Mesendoderm (in vitro differentiated cells): Measurements from ENCODE around the gene RBM39.
"Not testable (repeated sequence)": the region's sequence is repeated elsewhere in the genome, so short reads cannot be mapped to it uniquely, and the experiment has no call there.

Experiments used
- DNase-seq: peaks from one replicate; pipeline ENCODE4 v3.0.0; 2013
- H2AK5ac ChIP-seq: 2 replicates; pipeline ENCODE4 v1.6.1; 2013; ENCODE audit warnings: low read length, inconsistent platforms
- H2BK120ac ChIP-seq: 2 replicates; pipeline ENCODE4 v1.6.1; 2013; ENCODE audit warnings: low read depth, mild to moderate bottlenecking, low read length, moderate library complexity, mixed read lengths
- H2BK15ac ChIP-seq: replicated peaks from 2 replicates; pipeline ENCODE4 v1.6.1; 2013; ENCODE audit warnings: low read depth, mild to moderate bottlenecking, moderate library complexity
- H2BK5ac ChIP-seq: 2 replicates; pipeline ENCODE4 v1.6.1; 2013; ENCODE audit warnings: low read length, inconsistent platforms
- H3K18ac ChIP-seq: 2 replicates; pipeline ENCODE4 v1.6.1; 2013; ENCODE audit warnings: mild to moderate bottlenecking, low read length, mixed read lengths
- H3K23ac ChIP-seq: one replicate; pipeline ENCODE4 v1.6.1; 2013; ENCODE audit warnings: low read length
- H3K27ac ChIP-seq: 2 replicates; pipeline ENCODE4 v1.5.1; 2013; ENCODE audit warnings: low read depth, mild to moderate bottlenecking, inconsistent platforms, low read length, moderate library complexity
- H3K27me3 ChIP-seq: 2 replicates; pipeline ENCODE4 v1.6.1; 2013; ENCODE audit warnings: low read length, control low read depth, mild to moderate bottlenecking, inconsistent platforms; ENCODE audit not compliant: insufficient read depth, poor library complexity
- H3K36me3 ChIP-seq: 2 replicates; pipeline ENCODE4 v1.6.1; 2013; ENCODE audit warnings: low read length, inconsistent platforms; ENCODE audit not compliant: control insufficient read depth, insufficient read depth
- H3K4ac ChIP-seq: one replicate; pipeline ENCODE4 v1.6.1; 2013; ENCODE audit warnings: low read depth, mild to moderate bottlenecking, low read length, moderate library complexity
- H3K4me1 ChIP-seq: 2 replicates; pipeline ENCODE4 v1.6.1; 2013; ENCODE audit warnings: low read depth, low read length, inconsistent platforms; ENCODE audit not compliant: control insufficient read depth
- H3K4me2 ChIP-seq: 2 replicates; pipeline ENCODE4 v1.6.1; 2013; ENCODE audit warnings: low read length
- H3K4me3 ChIP-seq: 2 replicates; pipeline ENCODE4 v1.5.1; 2013; ENCODE audit warnings: mild to moderate bottlenecking, low read length
- H3K56ac ChIP-seq: one replicate; pipeline ENCODE4 v1.6.1; 2013; ENCODE audit warnings: low read length
- H3K79me1 ChIP-seq: 2 replicates; pipeline ENCODE4 v1.6.1; 2013; ENCODE audit warnings: low read length, inconsistent platforms
- H3K79me2 ChIP-seq: 2 replicates; pipeline ENCODE4 v1.6.1; 2013; ENCODE audit warnings: mild to moderate bottlenecking, low read length; ENCODE audit not compliant: control insufficient read depth, insufficient read depth
- H3K9ac ChIP-seq: 2 replicates; pipeline ENCODE4 v1.6.1; 2013; ENCODE audit warnings: low read length, inconsistent platforms
- H4K5ac ChIP-seq: one replicate; pipeline ENCODE4 v1.6.1; 2013; ENCODE audit warnings: low read length
- H4K8ac ChIP-seq: one replicate; pipeline ENCODE4 v1.6.1; 2013; ENCODE audit warnings: low read depth, mild to moderate bottlenecking, control low read depth, low read length, moderate library complexity
- WGBS: extraction: QIAGEN DNeasy Blood & Tissue Kit; methylation state at CpG from one replicate; pipeline ENCODE4 v1.1.7; 2013; ENCODE audit warnings: low lambda C conversion rate, missing lambda C conversion rate; ENCODE audit not compliant: insufficient coverage; ENCODE audit errors: extremely low coverage; 5-methylcytosine and 5-hydroxymethylcytosine counted together

RBM39 gene

DNA sequence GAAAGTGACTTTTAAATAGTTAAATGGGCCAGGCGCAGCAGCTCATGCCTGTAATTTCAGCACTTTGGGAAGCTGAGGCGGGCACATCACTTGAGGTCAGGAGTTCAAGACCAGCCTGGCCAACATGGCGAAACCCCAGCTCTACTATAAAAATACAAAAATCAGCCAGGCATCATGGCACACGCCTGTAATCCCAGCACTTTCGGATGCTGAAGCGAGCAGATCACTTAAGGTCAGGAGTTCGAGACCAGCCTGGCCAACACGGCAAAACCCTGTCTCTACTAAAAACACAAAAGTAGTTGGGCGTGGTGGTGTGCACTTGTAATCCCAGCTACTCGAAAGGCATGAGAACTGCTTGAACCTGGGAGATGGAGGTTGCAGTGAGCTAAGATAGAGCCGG is 36.2 kb downstream of the RBM39 start:
- H3K36me3 ChIP-seq, H3K79me2 ChIP-seq, H3K18ac ChIP-seq, H3K4me2 ChIP-seq, H3K4me3 ChIP-seq, H3K27me3 ChIP-seq, H4K8ac ChIP-seq, H3K27ac ChIP-seq, DNase-seq, H4K5ac ChIP-seq, H2BK15ac ChIP-seq, H3K23ac ChIP-seq, H3K4ac ChIP-seq, H2AK5ac ChIP-seq, H3K4me1 ChIP-seq, H3K56ac ChIP-seq, H2BK120ac ChIP-seq, H3K79me1 ChIP-seq, H3K9ac ChIP-seq, H2BK5ac ChIP-seq: not testable (repeated sequence)
- whole genome bisulfite sequencing: no CpG with 5 or more reads among the region's 11 CpGs

DNA sequence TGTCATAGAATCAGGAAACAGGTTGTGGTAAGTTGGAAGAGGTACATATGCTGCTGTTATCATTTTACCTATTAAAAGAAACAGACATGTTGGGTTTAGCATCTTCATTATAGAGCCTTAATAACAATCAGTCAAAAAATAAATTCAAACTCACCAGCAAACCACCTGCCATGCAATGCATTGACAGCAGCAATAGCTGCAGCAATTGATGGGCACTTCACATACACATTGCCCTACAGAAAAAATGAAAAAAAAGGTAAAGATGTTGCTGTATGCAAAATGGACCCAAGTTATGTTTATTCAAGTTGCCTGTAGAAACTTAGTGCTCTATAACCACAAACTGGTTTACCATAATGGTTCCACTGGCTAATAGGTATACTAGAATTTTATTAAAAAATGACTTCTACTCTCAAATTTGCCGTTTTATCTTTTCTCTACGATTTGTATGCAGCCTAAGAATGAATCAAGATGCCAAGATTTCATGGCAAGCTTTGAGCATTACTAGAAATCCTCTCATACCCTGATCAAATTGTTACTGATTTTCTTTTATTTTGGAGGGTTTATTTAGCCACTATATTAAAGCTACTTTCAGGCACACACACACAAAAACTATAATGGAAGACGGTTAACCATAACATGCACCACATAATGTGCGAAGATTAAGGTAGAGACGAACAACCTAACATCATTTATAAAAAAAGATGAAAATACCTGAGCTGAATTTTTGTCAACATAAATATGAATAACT is 37.4 kb downstream of the RBM39 start:
- Histone ChIP-seq H3K9ac (no peak overlapping the region), H3K56ac (no peak overlapping the region), H3K79me1 (peaks cover 2% of the 10 kb centered on the region), H2BK15ac (no peak overlapping the region), H3K27me3 (no peaks in the 10 kb centered on the region), H3K4me2 (no peak overlapping the region), H3K79me2 (peaks cover 3% of the 10 kb centered on the region), H2BK5ac (no peak overlapping the region), H3K36me3 (peaks cover 6% of the 10 kb centered on the region), H2BK120ac (no peak overlapping the region), H3K4me1 (no peaks in the 10 kb centered on the region), H3K4ac (no peak overlapping the region), H4K5ac (no peak overlapping the region), H3K27ac (no peak overlapping the region), H3K4me3 (no peak overlapping the region), H3K23ac (no peak overlapping the region), H3K18ac (no peak overlapping the region), H4K8ac (no peak overlapping the region), H2AK5ac (no peak overlapping the region)
- WGBS: no CpG with 5 or more reads among the region's 5 CpGs
- no peak for DNase-seq

DNA sequence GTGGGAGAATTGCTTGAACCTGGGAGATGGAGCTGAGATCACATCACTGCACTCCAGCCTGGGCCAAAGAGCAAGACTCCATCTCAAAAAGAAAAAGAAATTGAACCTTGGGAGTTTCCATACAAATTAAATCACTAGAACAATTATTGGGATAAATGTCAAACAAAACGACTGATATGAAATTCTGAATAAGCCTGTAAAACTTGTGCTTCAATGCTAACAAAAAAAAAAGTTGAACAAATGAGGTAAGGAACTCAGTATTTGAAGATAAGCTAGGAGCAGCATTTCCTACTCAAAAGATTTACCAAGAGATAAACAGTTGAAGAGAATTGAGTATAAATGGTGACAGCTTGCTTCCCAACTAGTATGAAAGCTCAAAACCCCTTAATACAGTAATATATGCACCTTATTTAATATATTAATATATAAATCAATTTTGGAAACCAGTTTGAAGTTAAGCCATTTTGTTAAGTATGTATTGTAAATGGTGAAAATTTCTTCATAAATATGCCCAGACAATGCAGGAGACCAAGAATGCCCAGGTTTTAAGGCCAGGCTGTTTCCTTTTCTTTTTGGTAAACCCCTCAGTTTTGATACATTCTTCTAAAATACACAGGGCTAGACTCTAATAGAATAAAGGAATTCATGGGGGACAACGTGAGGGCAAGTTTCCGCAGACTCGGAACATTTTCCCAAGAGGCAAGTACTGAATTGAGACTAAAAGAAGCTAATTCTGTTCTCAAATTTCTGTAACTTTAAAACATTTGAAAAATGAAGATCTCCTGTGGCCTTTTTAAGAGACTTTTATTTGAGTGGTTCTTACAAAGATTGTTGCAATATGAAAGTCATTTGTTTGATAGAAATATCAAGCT is 39.0 kb downstream of the RBM39 start:
- no peak overlapping the region for H2BK15ac ChIP-seq
- no peak overlapping the region for H3K4ac ChIP-seq
- H3K23ac ChIP-seq: no peak overlapping the region
- H3K27me3 ChIP-seq: no peaks in the 10 kb centered on the region
- no peak overlapping the region for H3K56ac ChIP-seq
- no peak overlapping the region for H4K8ac ChIP-seq
- no peak overlapping the region for H3K27ac ChIP-seq
- no peak for DNase-seq
- peaks cover 4% of the 10 kb centered on the region for H3K36me3 ChIP-seq
- H3K9ac ChIP-seq: no peak overlapping the region
- no peak overlapping the region for H2BK120ac ChIP-seq
- no CpG with 5 or more reads among the region's 4 CpGs for WGBS
- no peak overlapping the region for H2AK5ac ChIP-seq
- no peaks in the 10 kb centered on the region for H3K4me1 ChIP-seq
- H3K4me2 ChIP-seq: no peak overlapping the region
- no peak overlapping the region for H3K4me3 ChIP-seq
- no peak overlapping the region for H3K18ac ChIP-seq
- peaks cover 2% of the 10 kb centered on the region for H3K79me1 ChIP-seq
- H4K5ac ChIP-seq: no peak overlapping the region
- H2BK5ac ChIP-seq: no peak overlapping the region
- H3K79me2 ChIP-seq: no peaks in the 10 kb centered on the region

DNA sequence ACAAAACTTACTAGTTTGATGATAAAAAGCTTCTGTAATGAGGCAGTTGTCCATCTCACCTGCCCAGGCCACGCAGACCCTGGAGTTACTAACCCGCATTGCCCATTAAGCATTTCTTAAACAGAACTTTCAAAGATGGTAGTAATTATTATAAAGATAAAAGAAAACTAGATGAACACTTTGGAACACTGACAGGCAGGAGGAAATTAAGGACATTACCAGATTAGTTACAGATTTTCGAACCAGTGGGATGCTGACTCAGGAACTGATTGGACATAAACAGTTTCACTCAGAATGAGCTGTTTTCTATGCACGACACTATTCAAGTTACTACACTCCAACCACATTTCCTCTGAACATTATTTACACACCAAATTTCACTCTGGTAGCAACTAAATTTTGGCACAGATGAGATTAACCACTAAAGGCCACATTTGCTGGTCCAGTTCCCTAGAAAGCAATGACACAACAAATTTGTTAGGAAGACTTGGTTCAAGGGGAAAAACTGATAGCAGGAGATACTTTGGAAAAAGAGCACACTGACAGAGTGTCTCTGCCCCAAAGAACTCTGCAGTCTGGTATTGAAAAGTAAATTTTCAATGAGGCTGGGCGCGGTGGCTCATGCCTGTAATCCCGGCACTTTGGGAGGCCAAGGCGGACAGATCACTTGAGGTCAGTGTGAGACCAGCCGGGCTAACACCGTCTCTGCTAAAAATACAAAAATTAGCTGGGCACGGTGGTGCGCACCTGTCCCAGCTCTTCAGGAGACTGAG is 39.8 kb downstream of the RBM39 start:
- Histone ChIP-seq H2BK120ac (no peak overlapping the region), H3K23ac (no peak overlapping the region), H3K27ac (no peak overlapping the region), H2AK5ac (no peak overlapping the region), H3K9ac (no peak overlapping the region), H3K36me3 (peaks cover 4% of the 10 kb centered on the region), H3K27me3 (no peaks in the 10 kb centered on the region), H3K56ac (no peak overlapping the region), H3K4me2 (no peak overlapping the region), H2BK5ac (no peak overlapping the region), H3K4me3 (no peak overlapping the region), H3K4ac (no peak overlapping the region), H3K79me1 (peaks cover 2% of the 10 kb centered on the region), H4K8ac (no peak overlapping the region), H2BK15ac (no peak overlapping the region), H3K18ac (no peak overlapping the region), H3K79me2 (peaks cover 1% of the 10 kb centered on the region), H4K5ac (no peak overlapping the region), H3K4me1 (no peaks in the 10 kb centered on the region)
- DNase-seq: no peak
- WGBS: no CpG with 5 or more reads among the region's 12 CpGs

DNA sequence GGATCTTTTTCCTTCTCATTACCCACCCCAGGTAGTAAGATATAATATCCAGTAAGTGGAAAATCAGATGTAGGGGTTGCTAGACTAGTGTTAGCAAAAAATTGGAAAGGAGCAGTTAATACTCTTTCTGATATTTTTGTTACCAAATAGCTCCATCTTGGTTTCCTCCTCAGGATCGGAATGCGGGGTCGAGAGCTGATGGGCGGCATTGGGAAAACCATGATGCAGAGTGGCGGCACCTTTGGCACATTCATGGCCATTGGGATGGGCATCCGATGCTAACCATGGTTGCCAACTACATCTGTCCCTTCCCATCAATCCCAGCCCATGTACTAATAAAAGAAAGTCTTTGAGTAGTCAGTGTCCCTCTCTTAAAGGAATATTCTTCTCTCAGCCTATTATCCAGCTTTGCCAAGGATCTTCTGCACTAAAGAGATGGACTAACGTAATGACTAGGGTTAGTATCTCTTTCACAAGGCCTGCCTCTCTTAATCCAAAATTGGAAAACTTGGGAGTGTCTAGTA is 41.4 kb downstream of the RBM39 start:
- no peaks in the 10 kb centered on the region for H3K4me1 ChIP-seq
- H3K56ac ChIP-seq: no peak overlapping the region
- H3K4me2 ChIP-seq: no peak overlapping the region
- H2BK15ac ChIP-seq: no peak overlapping the region
- no peak for DNase-seq
- H2BK120ac ChIP-seq: no peak overlapping the region
- no peak overlapping the region for H3K23ac ChIP-seq
- no peak overlapping the region for H3K27ac ChIP-seq
- H3K9ac ChIP-seq: peak overlapping the region; percentile 98
- H3K4ac ChIP-seq: no peak overlapping the region
- no peak overlapping the region for H4K8ac ChIP-seq
- no peak overlapping the region for H3K4me3 ChIP-seq
- H2BK5ac ChIP-seq: no peak overlapping the region
- H3K18ac ChIP-seq: no peak overlapping the region
- H3K79me2 ChIP-seq: peaks cover 1% of the 10 kb centered on the region
- no CpG with 5 or more reads among the region's 7 CpGs for WGBS
- peaks cover 4% of the 10 kb centered on the region for H3K36me3 ChIP-seq
- no peaks in the 10 kb centered on the region for H3K27me3 ChIP-seq
- H4K5ac ChIP-seq: no peak overlapping the region
- H2AK5ac ChIP-seq: no peak overlapping the region
- peaks cover 2% of the 10 kb centered on the region for H3K79me1 ChIP-seq
